Measurements from ENCODE around the gene CNTN4.

DNA sequence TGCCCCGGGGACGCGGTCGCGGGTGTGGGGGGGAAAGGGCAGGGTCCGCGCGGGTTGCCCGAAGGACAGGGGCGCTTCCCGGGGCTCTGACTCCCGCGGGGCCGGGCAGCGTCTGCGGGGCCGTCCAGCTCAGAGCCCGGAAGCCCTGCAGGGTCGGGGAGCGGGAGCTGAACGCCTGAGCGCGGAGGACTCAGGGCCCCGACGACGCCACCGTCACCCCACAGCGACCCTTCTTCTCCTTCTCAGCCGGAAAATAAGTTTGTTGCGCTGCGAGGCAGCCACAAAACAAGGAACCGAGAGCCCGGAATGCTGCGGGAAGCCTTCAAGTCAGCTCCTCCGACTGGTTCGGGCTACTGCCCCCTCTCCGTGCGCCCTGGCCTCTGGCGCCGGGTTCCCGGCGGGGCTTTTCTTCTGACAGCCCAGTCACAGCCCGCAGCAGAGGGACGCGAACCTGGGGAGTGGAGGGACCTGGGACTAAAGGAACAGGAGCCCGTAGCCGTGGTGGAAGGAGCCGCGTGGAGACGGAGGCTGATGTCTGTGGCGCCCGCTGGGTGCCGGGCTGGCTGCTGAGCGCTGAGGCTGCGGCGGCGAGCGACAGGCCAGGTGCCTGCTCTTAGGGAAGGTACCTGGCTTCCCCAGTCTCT is 484 bp downstream of the CNTN4 start:
- TF ChIP-seq ELF4 (IDR thresholded peaks at IDR 0.05), result no peak
- TF ChIP-seq HDGF (IDR thresholded peaks at IDR 0.05; ENCODE audit: borderline replicate concordance), result no peak
- TF ChIP-seq FOXM1 (IDR thresholded peaks at IDR 0.05; ENCODE audit: borderline replicate concordance), result no peak
- no peak for TF ChIP-seq SP1 (IDR thresholded peaks at IDR 0.05)
- no peak for TF ChIP-seq FOXA1 (IDR thresholded peaks at IDR 0.05)
- TF ChIP-seq SUZ12 (IDR thresholded peaks at IDR 0.05), result no peak
- TF ChIP-seq ARNT (IDR thresholded peaks at IDR 0.05), result no peak
- TF ChIP-seq CTBP1 (IDR thresholded peaks at IDR 0.05; ENCODE audit: borderline replicate concordance), result no peak
- no peak for TF ChIP-seq BHLHE40 (IDR thresholded peaks at IDR 0.05; ENCODE audit: borderline replicate concordance)
- no peak for TF ChIP-seq ZNF384 (IDR thresholded peaks at IDR 0.05)
- TF ChIP-seq TARDBP (IDR thresholded peaks at IDR 0.05), result no peak
- TF ChIP-seq NFRKB (IDR thresholded peaks at IDR 0.05), result no peak
- no peak for TF ChIP-seq FOXK2 (IDR thresholded peaks at IDR 0.05)

Data from HEK293T (cell line).